Fibroblast of skin of back (primary cell): ENCODE results near the gene DROSHA. TPM values are rescaled to one million over a fixed set of nuclear protein-coding genes. Genes with fewer than 3 reads are reported as not detected.
"Not testable (repeated sequence)": the region's sequence is repeated elsewhere in the genome, so short reads cannot be mapped to it uniquely, and the experiment has no call there.

Experiments
- DNase-seq: peaks from one replicate; pipeline ENCODE4 v3.0.0-alpha.2; 2013
- polyA plus RNA-seq, 2 experiments: library from polyadenylated mRNA; unstranded; fragments of 120-200 nt; gene quantifications; one replicate each; pipeline ENCODE4 v1.2.1, GENCODE V29; 2013; ENCODE audit not compliant: insufficient read length in 2 of 2

The DROSHA gene, protein sequence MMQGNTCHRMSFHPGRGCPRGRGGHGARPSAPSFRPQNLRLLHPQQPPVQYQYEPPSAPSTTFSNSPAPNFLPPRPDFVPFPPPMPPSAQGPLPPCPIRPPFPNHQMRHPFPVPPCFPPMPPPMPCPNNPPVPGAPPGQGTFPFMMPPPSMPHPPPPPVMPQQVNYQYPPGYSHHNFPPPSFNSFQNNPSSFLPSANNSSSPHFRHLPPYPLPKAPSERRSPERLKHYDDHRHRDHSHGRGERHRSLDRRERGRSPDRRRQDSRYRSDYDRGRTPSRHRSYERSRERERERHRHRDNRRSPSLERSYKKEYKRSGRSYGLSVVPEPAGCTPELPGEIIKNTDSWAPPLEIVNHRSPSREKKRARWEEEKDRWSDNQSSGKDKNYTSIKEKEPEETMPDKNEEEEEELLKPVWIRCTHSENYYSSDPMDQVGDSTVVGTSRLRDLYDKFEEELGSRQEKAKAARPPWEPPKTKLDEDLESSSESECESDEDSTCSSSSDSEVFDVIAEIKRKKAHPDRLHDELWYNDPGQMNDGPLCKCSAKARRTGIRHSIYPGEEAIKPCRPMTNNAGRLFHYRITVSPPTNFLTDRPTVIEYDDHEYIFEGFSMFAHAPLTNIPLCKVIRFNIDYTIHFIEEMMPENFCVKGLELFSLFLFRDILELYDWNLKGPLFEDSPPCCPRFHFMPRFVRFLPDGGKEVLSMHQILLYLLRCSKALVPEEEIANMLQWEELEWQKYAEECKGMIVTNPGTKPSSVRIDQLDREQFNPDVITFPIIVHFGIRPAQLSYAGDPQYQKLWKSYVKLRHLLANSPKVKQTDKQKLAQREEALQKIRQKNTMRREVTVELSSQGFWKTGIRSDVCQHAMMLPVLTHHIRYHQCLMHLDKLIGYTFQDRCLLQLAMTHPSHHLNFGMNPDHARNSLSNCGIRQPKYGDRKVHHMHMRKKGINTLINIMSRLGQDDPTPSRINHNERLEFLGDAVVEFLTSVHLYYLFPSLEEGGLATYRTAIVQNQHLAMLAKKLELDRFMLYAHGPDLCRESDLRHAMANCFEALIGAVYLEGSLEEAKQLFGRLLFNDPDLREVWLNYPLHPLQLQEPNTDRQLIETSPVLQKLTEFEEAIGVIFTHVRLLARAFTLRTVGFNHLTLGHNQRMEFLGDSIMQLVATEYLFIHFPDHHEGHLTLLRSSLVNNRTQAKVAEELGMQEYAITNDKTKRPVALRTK (N-terminal part only)
- polyA plus RNA-seq (2013, experiment 1 of 2; ENCODE audit: insufficient read length): 56.2 TPM
- 47.0 TPM for polyA plus RNA-seq (2013, experiment 2 of 2; ENCODE audit: insufficient read length)

- peak; percentile 97 for DNase-seq
Observed at GRCh38 chr5:31531888-31532547, at the start of gene DROSHA, which contains the start of gene C5orf22. Gene DROSHA (minus strand): TSS chr5:31532093. CDS start chr5:31529059, 3,034 bp downstream. Gene C5orf22 (plus strand): TSS chr5:31532301. CDS start chr5:31532393, 92 bp downstream.

DNA sequence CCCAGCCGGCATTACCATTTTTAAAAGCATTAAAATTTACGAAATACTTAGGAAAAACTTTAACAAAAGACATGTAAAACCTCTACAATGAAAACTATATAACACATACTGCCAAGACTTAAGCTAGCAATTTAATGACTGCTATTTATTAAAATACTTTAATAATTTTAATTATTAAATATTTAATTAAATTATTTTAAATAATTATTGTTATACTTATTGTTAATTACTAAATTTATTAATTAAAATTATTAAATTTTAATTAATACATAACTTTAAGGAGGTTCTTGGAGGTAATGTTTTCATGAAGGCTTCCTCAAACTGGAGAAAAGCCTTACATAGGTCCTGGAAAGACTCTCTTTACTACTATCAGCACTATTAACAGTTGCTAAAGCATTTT is 47.7 kb upstream of the DROSHA start:
- no peak for DNase-seq

DNA sequence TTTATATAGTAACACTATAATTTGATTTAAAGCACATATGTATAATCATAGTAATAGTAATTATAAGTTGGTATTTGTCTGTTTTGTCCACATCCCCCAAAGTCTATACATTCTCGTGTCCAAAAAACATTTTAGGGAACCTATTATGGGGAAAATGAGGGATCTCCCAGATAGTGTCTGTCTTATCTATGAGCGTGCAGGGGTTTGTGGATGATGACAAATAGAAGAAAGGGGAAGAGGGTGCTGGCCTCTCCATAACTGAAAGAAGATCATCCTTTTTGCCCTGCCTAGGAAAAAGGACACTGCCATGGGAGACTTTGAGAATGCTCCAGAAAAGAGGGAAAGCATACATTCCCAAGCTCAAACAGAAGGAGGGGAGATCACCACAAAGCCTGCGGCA is 45.5 kb upstream of the DROSHA start:
- DNase-seq: no peak

DNA sequence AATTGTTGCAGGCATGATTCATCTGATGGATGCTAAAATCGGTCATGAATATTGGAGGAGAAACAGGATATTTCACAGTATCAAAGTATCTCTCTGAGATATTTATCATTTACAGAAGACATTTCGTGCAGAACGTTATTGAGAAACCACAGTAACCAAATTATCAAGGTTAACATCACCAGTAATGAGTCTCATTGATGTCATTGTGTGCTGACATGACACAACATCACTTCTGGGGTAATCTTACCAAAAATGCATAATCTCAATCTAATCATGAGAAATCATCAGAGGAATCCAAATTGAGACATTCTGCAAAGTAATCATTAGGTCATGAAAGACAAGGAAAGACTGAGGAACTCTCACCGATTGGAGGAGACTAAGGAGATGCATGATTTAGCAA is 42.9 kb upstream of the DROSHA start:
- no peak for DNase-seq

DNA sequence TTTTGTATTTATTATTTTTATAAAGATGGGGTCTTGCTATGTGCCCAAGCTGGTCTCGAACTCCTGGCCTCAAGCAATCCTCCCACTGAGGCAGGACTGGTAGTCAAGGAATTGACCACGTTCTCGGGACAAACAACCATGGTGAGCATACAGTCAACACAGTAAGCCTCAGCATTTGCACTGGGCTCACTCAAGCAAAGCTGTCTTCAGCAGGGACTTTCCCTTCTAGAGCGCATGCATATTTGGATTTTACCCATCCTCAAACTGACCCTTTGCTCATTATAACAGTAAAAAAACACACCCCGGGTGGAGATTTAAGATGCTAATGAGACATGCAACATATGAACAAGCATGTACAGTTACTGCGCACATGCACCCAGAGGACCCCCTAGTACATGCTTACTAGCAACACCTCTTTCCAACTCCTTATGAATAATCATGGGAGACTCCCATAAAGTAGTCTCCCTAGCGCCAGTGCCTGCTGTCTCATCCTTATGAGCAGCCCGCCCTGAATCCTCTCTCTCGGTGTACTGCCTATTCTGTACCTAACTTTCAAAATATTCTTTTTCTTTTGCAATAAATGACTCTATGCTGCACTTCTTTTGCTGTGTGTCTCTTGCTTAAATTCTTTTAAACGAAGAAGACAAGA is 41.7 kb upstream of the DROSHA start:
- DNase-seq: no peak

- no peak for DNase-seq
Observed at GRCh38 chr5:31569068-31569467, 37.2 kb upstream of the DROSHA start.

DNA sequence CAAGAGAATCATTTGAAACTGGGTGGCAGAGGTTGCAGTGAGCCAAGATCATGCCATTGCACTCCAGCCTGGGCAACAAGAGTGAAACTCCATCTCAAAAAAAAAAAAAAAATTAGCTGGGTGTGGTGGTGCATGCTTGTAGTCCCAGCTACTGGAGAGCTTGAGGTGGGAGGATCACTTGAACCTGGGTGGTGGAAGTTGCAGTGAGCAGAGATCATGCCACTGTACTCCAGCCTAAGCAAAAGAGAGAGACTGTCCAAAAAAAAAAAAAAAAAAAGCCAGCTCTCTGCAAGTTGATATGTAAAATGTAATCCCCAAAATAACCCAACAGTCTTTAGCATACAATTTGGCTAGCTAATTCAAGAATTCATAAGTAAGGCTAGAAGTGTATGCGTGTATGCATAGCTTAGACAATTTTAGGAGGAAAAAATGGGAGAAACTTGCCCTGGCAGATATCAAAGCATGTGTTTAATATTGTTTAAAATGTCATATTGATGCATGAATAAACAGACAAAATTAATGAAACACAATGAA is 36.5 kb upstream of the DROSHA start:
- no peak for DNase-seq

DNA sequence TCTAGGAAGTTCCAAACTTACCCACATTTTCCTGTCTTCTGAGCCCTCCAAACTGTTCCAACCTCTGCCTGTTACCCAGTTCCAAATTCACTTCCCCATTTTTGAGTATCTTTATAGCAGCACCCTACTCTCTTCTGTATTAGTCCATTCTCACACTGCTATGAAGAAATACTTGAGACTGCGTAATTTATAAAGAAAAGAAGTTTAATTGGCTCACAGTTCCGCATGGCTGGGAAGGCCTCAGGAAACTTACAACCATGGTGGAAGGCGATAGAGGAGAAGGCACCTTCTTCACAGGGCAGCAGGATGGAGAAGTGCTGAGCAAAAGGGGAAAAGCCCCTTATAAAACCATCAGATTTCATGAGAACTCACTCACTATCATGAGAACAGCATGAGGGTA is 34.5 kb upstream of the DROSHA start:
- not testable (repeated sequence) for DNase-seq

DNA sequence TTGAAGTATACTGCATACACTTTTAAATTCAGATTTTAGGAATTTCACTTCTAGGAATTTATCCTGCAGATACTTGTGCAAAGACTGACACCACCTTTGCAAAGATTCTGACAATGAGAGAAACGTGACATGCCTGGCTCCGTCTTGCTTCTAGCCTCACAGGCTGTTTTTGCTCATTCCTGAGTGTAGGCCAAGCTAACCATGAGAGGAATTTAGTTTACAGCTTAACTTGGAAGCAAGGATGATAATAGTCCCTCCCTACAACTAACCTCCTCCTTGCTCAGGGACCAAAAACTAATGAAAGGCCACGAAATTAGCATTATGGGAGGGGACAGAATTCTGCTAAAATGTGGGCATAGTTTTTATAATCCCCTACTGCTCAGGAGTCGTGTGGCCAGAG is 31.3 kb upstream of the DROSHA start:
- no peak for DNase-seq

DNA sequence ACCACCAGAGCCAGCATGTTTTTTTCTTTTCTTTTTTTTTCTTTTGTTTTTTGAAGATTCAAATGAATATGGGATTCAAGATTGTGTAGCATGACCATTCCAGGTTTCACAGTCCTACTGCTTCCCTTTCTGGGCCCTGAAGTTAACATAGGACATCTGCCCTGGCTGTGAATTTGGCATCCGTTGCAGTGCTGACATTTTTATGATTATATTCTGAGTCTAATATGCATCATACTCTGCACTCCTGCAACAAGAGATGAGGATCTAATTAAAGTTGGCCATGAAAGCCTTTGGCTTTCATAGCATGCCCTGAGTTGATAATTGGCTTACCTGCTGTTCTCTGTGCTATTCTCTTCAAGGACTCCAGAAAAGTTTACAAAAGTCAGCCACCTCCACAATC is 30.1 kb upstream of the DROSHA start:
- no peak for DNase-seq

DNA sequence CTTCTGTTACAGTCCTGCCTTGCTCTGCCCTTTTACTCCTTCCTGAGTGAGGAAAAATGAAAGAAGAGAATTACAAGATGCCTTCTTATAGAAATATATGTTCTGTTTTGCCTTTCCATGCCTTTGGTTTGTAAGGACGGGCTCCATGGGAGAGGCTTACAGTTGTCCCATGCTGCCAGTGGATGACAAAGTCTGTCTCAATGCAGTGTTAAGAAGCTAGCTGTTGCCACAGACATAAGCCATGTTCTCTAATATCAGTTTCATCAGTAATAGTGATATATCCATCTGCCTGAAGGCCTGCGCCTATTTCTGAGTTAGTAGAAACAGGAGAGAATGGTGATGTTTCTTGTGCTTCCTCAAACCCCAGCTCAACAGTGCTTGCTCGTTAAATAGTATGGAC is 28.0 kb upstream of the DROSHA start:
- DNase-seq: no peak

DNA sequence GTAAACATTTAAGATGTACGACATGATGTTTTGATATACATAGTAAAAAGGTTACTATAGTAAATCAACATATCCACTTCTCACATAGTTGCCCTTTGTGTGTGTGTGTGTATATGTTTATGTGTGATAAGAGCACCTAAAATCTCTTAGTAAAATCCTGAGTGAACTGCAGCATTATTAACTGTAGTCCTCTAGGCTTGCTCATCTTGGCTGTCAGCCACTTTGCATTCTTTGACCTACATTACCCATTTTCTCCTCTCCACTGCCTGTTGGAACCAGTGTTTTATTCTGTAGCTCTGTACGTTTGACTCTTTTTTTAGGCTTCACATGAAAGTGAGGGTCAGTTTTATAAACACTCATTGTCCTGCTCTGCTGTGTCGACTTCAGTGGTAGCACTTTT is 24.6 kb upstream of the DROSHA start:
- DNase-seq: peak; percentile 22

DNA sequence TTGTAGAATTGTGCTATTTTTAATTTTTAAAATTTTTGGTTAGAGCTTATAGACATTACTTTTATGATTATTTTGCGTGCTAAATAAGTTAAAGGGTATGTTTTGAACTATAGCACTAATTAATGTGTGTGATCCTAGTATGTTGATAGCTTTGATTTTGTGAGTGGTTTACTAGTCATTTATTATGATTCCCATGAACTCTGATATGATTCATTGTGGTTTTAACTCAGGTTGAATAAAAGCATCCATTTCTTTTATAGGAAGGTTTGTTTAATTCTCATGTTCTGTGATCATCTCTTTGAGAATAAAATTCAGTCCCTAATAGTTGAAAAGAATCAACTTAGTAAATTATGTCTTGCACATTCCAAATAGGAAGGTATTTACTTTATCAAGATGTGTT is 22.7 kb upstream of the DROSHA start:
- no peak for DNase-seq

GRCh38 chr5:31553863-31554262 is 22.0 kb upstream of the DROSHA start:
- DNase-seq: no peak

GRCh38 chr5:31551878-31552277 is 20.0 kb upstream of the DROSHA start:
- DNase-seq: no peak

- not testable (repeated sequence) for DNase-seq
Observed at GRCh38 chr5:31549114-31549513, 17.2 kb upstream of the DROSHA start.

GRCh38 chr5:31537851-31538250 is 6.0 kb upstream of the DROSHA start:
- peak; percentile 60 for DNase-seq

DNA sequence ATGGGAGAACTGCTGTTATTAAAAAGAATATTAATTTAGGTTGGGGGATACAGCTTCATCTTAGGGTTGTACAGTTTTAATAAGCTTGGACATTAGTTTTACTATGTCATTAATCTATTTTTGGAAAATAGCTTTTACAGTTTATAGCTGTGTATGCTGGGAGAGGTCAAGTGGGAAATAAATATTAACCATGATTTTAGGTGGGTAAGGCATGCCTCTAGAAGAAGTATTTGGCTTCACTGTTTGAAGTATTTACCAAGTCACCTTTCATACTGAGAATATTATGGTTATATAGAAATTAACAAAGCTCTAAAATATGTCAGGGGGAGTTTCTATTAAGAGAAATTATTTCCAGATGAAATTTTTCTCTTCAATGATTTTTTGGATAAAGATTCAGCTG is 5.5 kb upstream of the DROSHA start:
- no peak for DNase-seq

- no peak for DNase-seq
Observed at GRCh38 chr5:31536873-31537272, 5.0 kb upstream of the DROSHA start.

GRCh38 chr5:31534527-31535046 is 2.7 kb upstream of the DROSHA start:
- no peak for DNase-seq

GRCh38 chr5:31531543-31531887 is 378 bp downstream of the DROSHA start:
- DNase-seq: peak; percentile 27
